ENCODE measurements around the gene LPO. TPM values are rescaled to one million over a fixed set of nuclear protein-coding genes. Genes with fewer than 3 reads are reported as not detected.

Gene LPO
- total RNA-seq, 2 donors from 2014 or later, result not detected

DNA sequence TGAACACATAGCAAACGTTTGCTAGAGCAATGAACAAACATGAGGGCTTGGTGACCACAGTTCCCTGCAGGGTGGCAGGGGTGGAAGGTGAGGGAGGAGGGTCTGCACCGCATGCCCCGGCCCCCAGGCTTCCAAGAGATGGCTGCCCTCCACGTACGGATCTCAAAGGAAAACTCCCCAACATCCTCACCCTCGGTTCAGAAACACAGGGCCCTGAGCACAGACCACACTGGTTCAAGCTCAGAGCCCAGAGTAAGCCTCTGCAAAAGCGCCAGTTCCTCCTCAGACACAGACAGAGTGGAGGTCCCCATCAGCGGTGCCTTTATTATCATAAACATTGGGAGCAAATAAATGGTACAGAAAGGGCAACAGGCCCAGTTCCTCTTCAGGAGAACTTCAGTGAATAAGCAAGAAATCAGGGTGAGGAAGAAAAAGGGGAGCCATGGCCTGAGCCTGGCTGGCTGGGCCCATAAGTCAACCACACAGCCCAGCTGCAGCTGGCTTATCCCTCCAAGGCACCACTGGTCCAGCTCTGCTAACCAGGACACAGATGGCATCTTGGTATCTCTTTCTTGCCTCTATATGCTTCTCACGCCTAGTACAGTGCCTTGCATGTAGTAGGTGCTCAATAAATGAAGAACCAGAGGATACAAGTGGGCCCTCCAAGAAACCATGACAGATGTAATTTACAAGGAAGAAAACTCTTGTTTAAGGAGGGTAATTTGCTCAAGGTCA, 31.3 kb downstream of the LPO start:
- H3K4me3 ChIP-seq (ENCODE audit: low read length), result no peak overlapping the region

DNA sequence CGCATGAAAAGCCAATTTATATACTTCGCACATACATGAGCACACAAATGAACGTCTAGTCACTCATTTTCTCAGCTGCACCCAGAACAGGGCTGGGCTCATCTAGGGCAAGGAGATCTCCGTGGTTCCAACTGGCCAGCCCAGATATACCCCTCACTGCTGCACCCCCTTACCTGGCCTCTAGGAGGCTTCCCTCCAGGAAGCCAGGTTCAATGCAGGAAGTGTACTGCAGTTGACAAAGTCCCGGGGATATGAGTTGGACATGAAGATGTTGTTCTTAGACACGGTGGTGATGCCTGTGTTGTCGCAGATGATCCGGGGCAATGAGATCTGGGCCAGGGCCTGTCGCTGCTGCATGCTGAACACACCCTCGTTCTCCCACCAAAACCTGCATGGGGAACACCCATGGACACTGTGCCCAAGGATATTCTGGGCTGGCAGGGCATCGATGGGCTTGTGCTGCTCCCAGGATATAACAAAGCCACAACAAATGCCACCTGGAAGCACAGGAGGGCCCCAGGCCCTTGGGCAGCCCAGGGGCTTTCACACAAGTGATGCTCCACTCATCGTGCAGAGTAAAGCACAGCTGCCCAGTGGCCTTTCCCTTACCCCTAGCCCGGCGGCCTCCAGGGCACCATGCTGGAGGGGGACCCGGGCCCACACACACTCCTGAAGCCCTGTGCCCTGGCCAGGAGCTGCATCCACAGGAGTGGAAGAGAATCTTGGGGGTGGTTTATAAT, 32.3 kb downstream of the LPO start:
- no peaks in the 10 kb centered on the region for H3K4me1 ChIP-seq (ENCODE audit: control insufficient read depth, insufficient read depth, low read length)
- no peak overlapping the region for H3K9ac ChIP-seq (ENCODE audit: extremely low read depth, low read length, poor library complexity, severe bottlenecking)
- peak; percentile 84 for DNase-seq
- Mint-ChIP-seq H3K27ac (no peak overlapping the region), H3K4me3 (no peak overlapping the region), H3K9me3 (no peaks in the 10 kb centered on the region), H3K4me1 (no peaks in the 10 kb centered on the region), H3K27me3 (ENCODE audit: insufficient read depth) (peaks cover 13% of the 10 kb centered on the region), H3K36me3 (ENCODE audit: low read depth) (no peaks in the 10 kb centered on the region)
- no peak overlapping the region for H3K27ac ChIP-seq (ENCODE audit: low read depth, low read length)
- H3K36me3 ChIP-seq (ENCODE audit: control insufficient read depth, insufficient read depth, low read length), result no peaks in the 10 kb centered on the region
- no peak overlapping the region for H3K4me3 ChIP-seq (ENCODE audit: low read length)
- H3K9me3 ChIP-seq (ENCODE audit: control insufficient read depth, low read length), result no peaks in the 10 kb centered on the region
- TF ChIP-seq CTCF (conservative IDR thresholded peaks at IDR 0.05), result peak; percentile 69
- 89 to 90% methylated on average over 12 to 15 of the region's 15 CpGs for WGBS, 2 experiments (ENCODE audit: insufficient coverage in 1 of 2, insufficient read length in 1 of 2)
- H3K27me3 ChIP-seq (ENCODE audit: control insufficient read depth, insufficient read depth, low read length, poor library complexity, severe bottlenecking), result no peaks in the 10 kb centered on the region

More for the DNA sequence above, 31.3 kb downstream of the LPO start:
- no peak for TF ChIP-seq CTCF (conservative IDR thresholded peaks at IDR 0.05)
- Mint-ChIP-seq H3K4me1 (no peaks in the 10 kb centered on the region), H3K27ac (no peak overlapping the region), H3K36me3 (ENCODE audit: low read depth) (no peaks in the 10 kb centered on the region), H3K4me3 (no peak overlapping the region), H3K27me3 (ENCODE audit: insufficient read depth) (peaks cover 17% of the 10 kb centered on the region), H3K9me3 (no peaks in the 10 kb centered on the region)
- Histone ChIP-seq H3K36me3 (ENCODE audit: control insufficient read depth, insufficient read depth, low read length) (no peaks in the 10 kb centered on the region), H3K4me1 (ENCODE audit: control insufficient read depth, insufficient read depth, low read length) (no peaks in the 10 kb centered on the region), H3K27ac (ENCODE audit: low read depth, low read length) (no peak overlapping the region), H3K9ac (ENCODE audit: extremely low read depth, low read length, poor library complexity, severe bottlenecking) (no peak overlapping the region), H3K27me3 (ENCODE audit: control insufficient read depth, insufficient read depth, low read length, poor library complexity, severe bottlenecking) (peaks cover 6% of the 10 kb centered on the region), H3K9me3 (ENCODE audit: control insufficient read depth, low read length) (no peaks in the 10 kb centered on the region)
- 89 to 90% methylated on average over 7 to 9 of the region's 9 CpGs for WGBS, 2 experiments (ENCODE audit: insufficient coverage in 1 of 2, insufficient read length in 1 of 2)
- peak; percentile 31 for DNase-seq

- Mint-ChIP-seq H3K27ac (no peak overlapping the region), H3K9me3 (no peaks in the 10 kb centered on the region), H3K4me3 (no peak overlapping the region), H3K4me1 (no peaks in the 10 kb centered on the region), H3K36me3 (ENCODE audit: low read depth) (no peaks in the 10 kb centered on the region), H3K27me3 (ENCODE audit: insufficient read depth) (peaks cover 15% of the 10 kb centered on the region)
- 94% methylated on average over 18 to 21 of the region's 21 CpGs for WGBS, 2 experiments (ENCODE audit: insufficient coverage in 1 of 2, insufficient read length in 1 of 2)
- Histone ChIP-seq H3K4me3 (ENCODE audit: low read length) (no peak overlapping the region), H3K27ac (ENCODE audit: low read depth, low read length) (no peak overlapping the region), H3K9ac (ENCODE audit: extremely low read depth, low read length, poor library complexity, severe bottlenecking) (no peak overlapping the region), H3K27me3 (ENCODE audit: control insufficient read depth, insufficient read depth, low read length, poor library complexity, severe bottlenecking) (no peaks in the 10 kb centered on the region), H3K4me1 (ENCODE audit: control insufficient read depth, insufficient read depth, low read length) (no peaks in the 10 kb centered on the region), H3K36me3 (ENCODE audit: control insufficient read depth, insufficient read depth, low read length) (no peaks in the 10 kb centered on the region), H3K9me3 (ENCODE audit: control insufficient read depth, low read length) (no peaks in the 10 kb centered on the region)
- no peak for TF ChIP-seq CTCF (conservative IDR thresholded peaks at IDR 0.05)
- DNase-seq, result no peak
These were observed 33.0 kb downstream of the LPO start for GRCh38 chr17:58271216-58271931.

Measured in endodermal cell (in vitro differentiated cells).